SK-N-MC (cell line): ENCODE data around the gene CHRM1.

ENCODE experiments used
- EZH2 ChIP-seq: fragments of 200-600 bp; sonication (generic); IDR thresholded peaks from one replicate; pipeline ENCODE4 v1.6.1; 2017; ENCODE audit warnings: antibody characterized with exemption
- FOXP2 ChIP-seq: optimal IDR thresholded peaks from 2 replicates; pipeline ENCODE3; 2011; ENCODE audit warnings: mild to moderate bottlenecking, moderate library complexity; ENCODE audit not compliant: insufficient read depth; ENCODE audit errors: extremely low read length, control extremely low read depth
- POLR2AphosphoS5 ChIP-seq: IDR thresholded peaks from 2 replicates; pipeline ENCODE4 v1.6.1; 2012; ENCODE audit warnings: mild to moderate bottlenecking, low read depth, low read length, borderline replicate concordance

GRCh38 chr11:62925745-62926679 lies 4.8 kb upstream of the CHRM1 start:
- no peak for TF ChIP-seq POLR2AphosphoS5
- no peak for TF ChIP-seq EZH2
- no peak for TF ChIP-seq FOXP2
